GM19043 (cell line): ENCODE results near the gene CNTN6.

ENCODE experiments used
- ATAC-seq: cut with Tn5 transposase; IDR thresholded peaks from one replicate; pipeline ENCODE4 v1.9.1; 2021; ENCODE audit warnings: low read depth; ENCODE audit not compliant: unreplicated experiment

Gene CNTN6

DNA sequence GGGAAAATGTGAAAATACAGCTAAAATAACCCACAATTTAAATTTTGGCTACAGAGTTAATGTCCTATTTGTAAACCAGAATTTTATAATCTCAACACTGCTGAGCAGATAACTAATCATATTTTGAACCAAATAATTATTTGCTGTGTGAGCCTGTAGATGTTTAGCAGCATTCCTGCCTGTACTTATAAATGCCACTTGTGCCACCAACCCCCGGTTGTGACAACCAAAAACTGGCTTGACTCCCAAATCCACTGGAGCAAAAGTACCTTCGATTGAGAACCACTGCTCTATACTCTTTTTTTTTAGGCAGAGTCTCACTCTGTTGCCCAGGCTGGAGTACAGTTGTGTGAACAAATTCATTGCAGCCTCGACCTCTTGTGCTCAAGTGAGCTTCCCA is 78.5 kb downstream of the CNTN6 start:
- no peak for ATAC-seq

DNA sequence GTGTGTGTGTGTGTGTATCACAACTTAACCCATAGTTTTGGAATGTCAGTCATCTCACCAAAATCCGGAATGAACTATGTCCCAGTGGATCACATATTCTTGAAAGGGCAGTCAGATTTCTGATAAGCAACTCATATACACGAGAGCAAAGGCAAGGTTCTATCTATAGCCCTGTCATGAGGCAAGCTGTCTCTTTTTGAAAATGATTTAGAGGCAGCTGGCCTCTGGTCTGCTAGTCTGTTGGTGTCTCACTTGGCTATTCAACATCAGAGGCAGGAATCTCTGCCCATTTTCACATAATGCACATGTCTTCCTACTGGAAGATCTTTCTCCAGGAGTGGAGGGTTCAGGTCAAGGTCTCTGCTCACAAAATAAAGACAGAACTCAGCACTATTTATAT is 79.8 kb downstream of the CNTN6 start:
- ATAC-seq, result no peak

DNA sequence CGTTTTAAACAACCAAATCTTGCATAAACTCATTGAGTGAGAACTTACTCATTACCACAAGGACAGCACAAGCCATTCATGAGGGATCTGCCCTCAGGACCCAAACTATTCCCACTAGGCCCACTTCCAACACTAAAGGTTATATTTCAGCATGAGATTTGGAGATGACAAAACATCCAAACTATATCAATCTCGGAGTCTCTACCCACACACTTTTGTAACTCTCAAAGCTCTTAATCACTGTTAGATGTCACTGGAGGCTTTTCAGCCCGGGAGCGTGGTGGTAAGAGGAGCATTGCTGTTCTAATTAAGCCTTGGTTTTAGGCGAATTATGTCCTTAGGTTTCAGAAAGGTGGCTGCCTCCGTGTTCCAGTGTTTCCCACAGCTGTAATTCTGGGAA is 86.3 kb downstream of the CNTN6 start:
- ATAC-seq, result no peak

DNA sequence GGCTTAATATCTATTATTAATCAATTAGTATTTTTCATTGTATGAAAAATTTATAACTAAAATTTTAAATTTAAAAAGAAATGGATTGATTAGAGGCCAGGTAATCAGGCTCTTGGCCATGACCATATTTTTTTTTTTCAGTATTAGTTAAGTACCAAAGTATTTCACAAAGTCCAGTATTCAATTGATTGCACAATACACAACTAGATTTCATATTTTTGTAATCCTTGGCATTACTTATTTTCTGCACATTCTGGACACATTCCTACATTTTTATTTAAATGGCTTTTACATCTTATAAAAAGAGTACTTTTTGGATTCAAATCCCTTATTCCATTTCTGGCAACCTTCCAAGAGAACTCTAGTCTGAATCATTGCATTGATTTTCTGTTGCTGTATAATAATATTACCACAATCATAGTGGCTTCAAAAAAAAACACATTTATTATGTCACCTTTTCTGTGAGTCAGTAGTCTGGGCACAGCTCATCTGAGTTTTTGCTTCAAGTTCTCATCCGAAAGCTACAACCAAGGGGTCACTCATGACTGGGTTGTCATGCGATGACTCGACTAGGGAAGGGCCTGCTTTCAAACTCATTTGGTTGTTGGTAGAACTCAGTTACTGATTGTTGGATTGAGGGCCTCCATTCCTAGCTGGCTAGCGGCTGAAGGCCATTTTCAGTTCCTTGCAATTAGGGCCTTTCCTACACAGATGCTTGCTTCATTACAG is 90.7 kb downstream of the CNTN6 start:
- ATAC-seq, result no peak

DNA sequence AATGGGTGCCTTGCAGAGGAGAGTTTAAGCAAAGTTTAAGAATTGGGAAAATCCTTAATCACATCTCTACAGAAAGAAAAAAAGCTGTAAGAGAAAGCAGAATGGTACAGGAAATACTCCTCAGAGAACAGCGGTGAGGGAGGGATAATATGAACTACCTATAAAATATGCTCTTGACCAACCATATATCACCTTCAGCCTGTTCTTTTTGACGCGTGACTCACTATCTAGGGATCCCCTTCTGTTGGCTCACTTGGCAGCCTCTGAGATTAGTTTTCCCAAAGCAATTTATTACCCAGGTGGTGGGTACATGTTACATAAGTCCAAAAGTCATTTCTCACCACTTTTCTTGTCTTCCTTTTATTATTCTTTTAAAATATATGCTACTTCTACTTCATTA is 97.7 kb downstream of the CNTN6 start:
- no peak for ATAC-seq

DNA sequence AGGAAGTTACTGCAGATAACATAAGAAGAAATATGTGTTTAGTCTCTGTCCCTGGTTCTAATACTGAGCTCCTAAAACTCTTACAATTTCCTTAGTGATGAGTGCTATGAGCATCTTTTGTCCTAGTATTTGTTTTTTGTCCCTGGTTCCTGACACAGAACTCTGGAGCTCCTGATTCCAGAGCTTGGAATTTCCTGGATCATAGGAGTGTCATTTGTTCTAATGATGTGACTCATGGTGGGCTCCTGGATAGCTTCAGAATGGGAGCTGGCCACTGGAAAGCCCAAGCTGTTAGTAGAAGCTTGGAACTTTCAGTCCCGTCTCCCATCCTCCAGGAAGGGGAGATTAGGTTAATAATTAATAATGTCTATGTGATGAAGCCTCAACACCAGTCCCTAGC is 98.2 kb downstream of the CNTN6 start:
- no peak for ATAC-seq

DNA sequence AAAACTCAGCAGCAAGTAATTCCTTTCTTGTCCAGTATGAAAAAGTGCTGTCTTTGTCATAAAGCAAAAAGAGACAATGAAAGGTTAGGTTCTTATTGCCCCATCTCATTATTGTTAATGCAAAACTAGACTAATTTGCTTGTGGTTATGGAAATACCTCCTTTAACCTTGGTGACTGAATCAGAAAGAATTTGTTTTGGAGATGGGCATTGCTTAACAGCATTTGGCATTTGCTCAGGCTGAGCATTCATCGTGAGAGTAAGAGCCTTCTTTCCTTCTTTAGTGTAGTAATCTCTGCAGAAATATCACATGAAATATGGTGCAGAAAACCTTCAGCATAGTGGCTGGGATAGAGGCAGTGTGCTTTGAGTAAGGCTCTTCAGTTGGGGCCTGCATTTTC is 103.1 kb downstream of the CNTN6 start:
- ATAC-seq, result no peak

DNA sequence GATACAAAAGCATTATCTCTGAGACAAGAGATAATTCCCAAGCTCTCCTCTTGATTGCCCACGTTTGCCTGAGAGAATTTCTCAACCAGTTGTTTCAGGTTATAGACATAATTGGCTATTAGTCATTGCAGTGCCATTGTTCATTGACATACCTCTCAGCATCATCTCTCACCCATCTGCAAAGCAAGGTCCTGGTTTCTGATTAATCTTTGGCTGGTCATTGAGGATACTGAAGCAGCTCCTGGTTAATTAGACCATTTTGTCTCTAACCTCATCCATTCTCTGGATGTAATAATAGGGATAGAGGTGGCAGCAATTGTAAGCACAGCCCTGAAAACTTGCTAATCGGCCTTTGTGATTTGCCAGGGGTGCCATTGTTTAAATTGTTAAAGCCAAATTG is 104.2 kb downstream of the CNTN6 start:
- ATAC-seq, result no peak

DNA sequence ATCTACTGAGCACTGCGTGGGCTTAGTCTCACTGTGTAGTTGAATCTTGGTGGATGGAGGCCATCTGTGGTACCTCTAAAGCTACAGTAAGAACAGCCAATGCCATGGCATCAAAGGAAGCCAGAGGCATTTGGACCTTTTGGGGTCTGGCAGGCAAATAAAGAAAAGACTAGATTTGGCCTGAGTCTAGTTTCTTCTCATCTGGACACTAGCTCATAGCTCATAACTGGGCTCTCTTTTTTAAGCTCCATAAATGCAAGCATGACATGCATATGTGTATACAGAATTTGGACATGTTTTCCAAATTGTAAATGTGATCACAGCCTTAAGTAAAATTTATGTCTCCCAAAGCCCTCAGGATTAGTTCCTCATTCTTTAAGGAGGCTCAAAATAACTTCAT is 107.5 kb downstream of the CNTN6 start:
- no peak for ATAC-seq

DNA sequence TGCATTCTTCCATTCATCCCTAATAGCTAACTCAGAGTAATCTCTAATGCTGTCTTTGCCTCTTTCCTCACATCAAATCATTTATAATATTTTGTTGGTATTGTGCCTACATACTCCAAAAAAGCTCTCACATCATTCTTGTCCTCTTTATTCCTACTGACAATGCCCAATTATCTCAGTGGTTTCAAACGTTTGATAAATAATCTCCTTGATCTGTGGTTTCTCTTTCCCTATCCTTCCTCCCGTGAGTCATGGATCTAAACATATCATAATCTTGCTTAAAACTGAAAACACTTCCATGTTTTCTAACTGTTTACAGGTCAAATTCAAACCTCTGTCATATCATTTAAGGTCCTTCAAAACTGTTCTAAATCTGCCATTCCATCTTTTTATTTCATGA is 115.1 kb downstream of the CNTN6 start:
- ATAC-seq, result no peak

DNA sequence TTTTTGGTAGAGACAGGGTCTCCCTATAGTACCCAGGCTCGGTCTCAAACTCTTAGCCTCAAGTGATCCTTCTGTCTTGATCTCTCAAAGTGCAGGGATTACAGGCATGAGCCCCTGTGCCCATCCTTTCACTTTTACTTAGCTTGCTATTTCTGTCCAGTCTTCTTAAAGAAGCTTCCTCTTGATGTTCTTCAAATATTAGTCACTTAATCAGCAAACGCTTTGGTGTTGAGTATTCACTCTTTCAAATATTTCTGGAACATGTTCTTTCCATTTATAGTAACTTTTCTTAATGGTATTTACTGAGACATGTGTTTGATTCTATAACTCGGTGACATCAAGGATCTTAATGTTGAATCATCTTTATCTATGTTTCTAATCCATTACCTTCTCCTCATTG is 122.1 kb downstream of the CNTN6 start:
- ATAC-seq, result no peak

DNA sequence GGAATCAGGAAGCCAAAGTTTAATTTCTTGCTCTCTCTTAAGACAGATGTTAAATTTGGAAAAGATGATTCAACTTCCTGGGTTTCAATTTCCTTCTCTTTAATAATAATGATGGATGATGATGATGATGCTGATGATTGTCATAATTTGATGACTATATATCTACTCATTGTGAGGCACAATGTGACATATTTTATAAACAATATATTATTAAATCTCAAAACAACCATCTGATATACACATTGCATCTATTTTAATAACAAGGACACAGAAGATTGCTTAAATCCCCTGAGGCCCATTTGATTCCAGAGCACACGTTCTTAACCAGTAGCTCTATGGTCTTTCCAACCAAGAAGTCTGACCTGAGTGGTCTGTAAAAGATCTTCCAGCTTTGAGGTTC is 124.0 kb downstream of the CNTN6 start:
- ATAC-seq, result no peak

DNA sequence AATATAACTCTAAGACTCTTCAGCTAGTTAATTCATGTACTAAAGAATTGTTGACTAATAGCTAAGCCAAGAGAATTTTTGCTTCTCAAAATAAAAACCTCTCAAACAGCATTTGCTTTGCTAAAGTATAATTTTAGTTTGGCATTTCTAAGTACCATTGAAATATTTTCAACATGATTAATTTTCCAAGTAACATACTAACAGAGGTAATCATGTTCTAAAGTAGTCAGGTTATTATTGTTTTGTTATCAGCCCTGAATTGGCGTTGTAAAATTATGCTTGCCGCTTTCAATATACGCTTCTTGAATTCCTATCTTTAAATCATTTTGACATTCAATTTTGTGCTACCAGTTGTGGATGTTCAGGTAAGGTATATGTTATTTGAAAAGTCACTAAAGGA is 134.3 kb downstream of the CNTN6 start:
- ATAC-seq, result no peak

DNA sequence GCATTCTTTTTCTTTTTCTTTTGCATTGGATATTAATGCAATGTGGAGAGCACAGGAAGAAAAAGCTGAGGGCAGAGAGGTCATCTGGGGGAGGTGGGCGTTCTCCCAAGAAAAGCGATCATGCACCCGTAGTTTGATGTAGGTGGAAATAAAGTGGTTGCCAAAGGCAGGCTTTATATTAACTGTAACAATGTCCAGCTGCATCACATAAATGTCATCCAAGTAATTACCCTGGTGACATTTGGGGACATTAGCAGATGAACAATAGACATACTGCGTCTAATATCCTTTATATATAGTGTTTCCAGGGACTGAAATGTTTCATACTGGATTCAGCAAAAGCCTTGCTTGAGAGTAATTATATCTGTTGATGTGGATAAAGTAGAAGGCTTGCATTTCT is 135.5 kb downstream of the CNTN6 start:
- no peak for ATAC-seq

DNA sequence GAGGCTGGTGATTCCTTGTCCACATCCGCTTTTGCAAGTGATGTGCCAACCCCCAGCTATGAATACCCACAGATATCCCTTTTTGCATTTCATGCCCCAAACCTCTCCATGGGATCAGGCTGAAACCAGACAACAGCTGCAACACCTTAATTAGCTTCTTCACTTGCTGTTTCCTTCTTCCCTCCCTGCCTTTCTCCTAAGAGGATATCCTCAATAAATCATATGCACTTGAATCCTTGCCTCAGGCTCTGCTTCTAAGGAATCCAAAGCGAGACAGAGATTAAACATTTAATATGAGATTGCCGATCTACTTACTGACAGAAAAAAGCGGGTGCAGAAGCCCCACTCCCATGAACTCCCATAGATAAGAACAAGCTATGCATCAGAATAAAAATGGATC is 138.1 kb downstream of the CNTN6 start:
- ATAC-seq, result no peak

DNA sequence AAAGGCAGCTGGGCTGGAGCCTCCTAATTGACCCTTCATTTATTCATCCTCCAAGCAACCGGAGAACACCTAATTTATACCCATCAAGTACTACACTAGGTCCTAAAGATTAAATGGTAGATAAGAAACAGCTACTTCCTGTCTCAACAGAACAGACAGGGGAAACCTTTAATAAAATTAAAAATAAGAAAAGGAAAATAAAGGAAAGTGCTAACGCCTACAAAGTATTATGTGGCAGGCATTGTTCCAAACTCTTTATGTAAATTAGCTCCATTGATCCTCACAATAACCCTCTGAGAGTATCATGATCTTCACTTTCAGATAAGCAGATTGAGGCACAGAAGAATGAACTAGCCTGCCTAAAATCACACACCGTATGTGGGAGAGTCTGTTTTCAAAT is 139.5 kb downstream of the CNTN6 start:
- ATAC-seq, result no peak

DNA sequence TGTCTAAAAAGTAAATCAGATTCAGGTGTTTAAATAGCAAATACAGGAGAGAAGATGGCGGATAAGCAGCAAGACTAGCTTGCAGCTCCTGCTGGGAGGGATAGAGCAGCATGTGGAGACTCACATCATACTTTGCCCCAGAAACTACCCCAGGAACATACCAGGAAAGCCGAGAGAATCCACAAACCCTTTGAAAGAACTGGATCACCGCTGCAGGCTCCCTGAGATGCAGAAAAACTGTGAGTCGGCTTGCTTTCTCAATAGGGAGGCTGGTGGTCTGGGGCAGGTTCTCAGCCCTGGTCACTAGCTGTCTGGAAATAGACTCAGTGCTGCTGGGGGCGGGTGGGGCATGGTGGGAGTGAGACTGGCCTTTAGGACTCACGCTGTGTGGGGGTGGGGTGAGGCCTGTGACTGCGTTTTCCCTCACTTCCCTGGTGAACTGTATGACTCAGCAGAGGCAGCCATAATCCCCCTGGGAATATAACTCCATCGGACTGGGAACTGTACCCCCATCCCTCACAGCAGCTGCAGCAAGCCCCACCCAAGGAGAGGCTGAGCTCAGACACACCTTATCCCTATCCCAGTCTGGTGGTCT is 142.8 kb downstream of the CNTN6 start:
- no peak for ATAC-seq

DNA sequence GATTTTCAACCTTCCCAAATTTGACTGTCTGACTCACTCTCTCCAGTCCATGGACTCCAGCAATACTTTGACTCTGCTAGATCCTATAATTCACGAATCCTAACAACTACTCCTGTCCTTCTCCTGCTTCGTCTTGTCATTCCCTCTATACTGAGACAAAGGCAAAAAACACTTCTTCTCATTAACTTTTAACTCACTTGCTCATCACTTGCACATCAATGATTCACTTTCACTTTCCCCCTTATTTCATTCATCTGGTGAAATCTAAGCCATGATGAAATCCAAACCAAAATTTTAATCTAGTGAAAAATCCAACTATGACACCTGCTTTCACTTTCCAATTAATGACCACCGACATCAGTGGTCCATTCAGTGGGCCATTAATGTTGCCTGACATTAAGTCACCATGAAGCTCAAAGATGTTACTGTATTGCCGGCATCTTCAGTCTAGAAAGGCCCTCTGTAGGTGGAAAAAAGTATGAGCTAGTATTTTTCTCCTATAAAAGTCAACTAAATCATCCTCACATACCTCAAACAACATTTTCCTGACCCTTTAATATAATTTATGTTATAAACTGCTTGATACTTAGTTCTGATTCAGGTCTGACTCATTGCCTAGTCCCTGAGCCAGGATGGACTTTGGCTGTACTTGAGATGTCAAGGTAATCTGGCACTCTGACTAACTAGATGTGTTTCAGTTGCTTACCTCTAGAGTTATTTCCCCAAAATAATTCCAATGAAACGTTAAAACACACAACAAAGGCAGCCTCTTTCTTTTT is 158.6 kb downstream of the CNTN6 start:
- ATAC-seq, result no peak

DNA sequence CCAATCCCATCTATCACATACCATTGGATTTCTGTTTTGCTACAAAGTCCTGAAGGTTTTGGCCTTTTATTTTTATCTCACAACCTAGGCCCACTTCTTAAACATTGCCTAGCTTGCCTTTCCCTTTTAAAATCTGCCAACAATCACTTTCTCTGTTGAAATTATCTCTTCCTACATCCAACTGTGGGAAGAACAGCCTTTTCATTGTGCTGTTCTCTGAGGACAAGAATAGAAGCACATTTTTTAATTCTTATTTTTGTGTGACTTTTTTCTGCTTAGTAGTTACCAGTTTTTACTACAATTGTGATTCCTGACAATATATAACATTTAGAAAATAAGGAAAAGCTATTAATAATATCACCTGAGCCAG is 159.2 kb downstream of the CNTN6 start:
- no peak for ATAC-seq

DNA sequence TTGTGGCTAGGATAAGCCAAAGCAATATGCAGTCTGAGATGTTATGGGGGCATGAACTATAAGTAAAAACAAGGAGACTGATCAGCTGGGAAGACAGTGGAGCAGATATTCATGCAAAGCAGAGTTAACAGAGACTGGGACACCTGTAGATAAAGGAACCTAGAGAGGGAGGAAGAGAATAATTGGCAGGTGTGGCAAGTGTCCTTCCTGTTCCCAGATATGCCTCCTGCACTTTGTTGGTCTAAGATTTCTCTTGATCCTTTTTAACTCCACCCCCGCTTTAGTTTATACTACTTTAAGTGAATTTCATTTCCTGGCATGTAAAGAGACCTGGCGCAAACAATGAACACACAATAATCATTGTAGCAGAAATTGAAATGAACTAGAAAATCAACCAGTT is 169.4 kb downstream of the CNTN6 start:
- ATAC-seq, result no peak

DNA sequence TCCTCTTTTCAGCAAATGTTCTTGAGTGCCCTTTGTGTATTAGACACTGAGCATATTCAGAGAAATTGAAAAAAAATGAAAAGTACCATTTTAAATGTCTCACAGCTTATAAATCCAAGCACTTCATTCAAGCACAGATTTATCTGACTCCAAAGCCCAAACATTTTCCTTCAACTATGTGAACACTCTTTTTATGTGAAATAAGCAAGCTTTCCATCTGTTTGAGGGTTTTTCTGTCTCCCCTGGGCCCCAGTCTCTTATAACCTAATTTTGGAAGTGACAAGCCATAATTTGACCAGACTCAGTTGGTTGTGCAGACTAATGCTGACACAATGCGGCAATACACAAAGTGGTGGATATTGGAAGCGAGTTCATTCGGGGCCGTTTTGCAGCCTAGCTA is 170.3 kb downstream of the CNTN6 start:
- ATAC-seq, result no peak

DNA sequence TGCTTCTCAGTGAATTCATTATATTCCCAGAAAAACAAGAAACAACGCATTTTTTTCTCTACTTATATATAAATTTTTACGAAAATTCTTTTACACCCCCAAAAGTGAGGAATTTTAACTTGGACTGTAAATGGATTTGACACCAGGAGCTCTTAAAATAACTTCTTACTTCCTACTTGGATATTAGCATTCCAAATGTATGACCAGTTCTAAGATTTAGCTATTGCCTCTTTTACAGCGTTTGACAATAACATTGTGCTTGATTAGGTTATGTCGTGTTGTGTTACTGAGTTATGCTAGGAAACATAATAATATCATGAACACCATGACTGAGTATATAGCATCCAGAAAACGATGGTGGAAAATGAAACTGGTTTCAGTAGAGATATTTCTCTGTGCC is 177.0 kb downstream of the CNTN6 start:
- no peak for ATAC-seq
